ENCODE measurements around the gene CLDND2. TPM values are rescaled to one million over a fixed set of nuclear protein-coding genes. Genes with fewer than 3 reads are reported as not detected.
A peak's percentile ranks its signal among the peaks of the same experiment; 100 is the strongest.

Gene CLDND2
- total and polyA plus RNA-seq, 2 of the 8 experiments (the other 6 are each of a cell fraction or from before 2014, with no cell fraction given), result 0.21 to 0.56 TPM

DNA sequence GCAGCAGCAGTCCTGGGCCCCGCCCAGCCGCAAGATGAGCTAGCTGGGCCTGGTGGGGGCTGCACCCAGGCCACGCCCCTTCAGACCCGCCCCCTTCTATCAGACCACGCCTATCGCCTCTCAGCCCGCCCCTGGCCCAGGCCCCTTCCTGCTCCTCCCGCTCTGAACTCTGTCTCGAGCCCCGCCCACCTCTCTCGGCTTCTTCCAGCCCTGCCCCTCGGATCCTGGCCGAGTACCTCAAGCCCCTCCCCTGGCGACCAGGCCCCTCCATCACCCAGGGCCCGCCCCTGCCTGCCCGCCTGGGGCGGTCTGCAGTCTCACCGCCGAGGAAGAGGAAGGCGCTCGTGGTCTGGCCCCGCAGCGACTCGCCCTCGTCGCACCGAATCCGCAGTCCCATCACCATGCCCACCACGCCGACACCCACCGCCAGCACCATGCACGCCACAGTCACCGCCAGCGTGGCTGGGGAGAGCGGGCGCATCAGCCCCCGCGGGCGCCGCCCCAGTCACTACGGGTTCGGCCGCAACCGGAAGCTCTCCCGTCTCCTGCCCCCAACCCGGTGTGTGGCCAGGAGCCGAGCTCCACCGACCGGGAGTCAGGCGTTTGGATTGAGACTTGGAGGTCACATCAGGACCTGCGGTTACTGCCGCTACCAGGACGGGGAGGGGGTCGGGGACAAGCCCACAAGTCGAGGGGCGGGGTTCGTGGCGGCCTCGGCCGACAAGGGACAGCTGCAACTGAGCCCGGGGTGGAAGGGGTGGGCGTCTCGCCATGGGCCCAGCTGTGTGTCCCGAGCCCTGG lies 1.0 kb downstream of the CLDND2 start:
- H3K4me1 ChIP-seq (replicated peaks in 1 of 4; ENCODE audit: control insufficient read depth in 3 of 4, insufficient read depth in 4 of 4, low read length in 3 of 4), result peaks cover under 1 to 18% (median 11%) of the 10 kb centered on the region in 4 experiments
- peak overlapping the region; percentile 67 for H3K56ac ChIP-seq (replicated peaks; ENCODE audit: insufficient read length, low read depth, low read length)
- H3K4me3 ChIP-seq (ENCODE audit: extremely low read depth in 1 of 4, insufficient read depth in 2 of 4, low read depth in 3 of 4, low read length in 4 of 4), result peak overlapping the region; percentile 79 to 97 (median 90)
- H3K23ac ChIP-seq (ENCODE audit: insufficient read length), result no peak overlapping the region
- peak overlapping the region; percentile 72 for H2BK120ac ChIP-seq (replicated peaks; ENCODE audit: low read depth, low read length)
- no peak overlapping the region for H2BK20ac ChIP-seq (ENCODE audit: low read length)
- no peak overlapping the region for H2BK12ac ChIP-seq (ENCODE audit: low read depth, low read length)
- no peaks in the 10 kb centered on the region; a peak in 2 of 7 replicates for H3K27me3 ChIP-seq (replicated peaks in 1 of 4; ENCODE audit: control insufficient read depth in 3 of 4, extremely low read depth in 1 of 4, insufficient read depth in 3 of 4, low read length in 3 of 4)
- H3K9me3 ChIP-seq (ENCODE audit: insufficient read depth in 2 of 2, low read depth in 1 of 2, low read length in 1 of 2), result no peaks in the 10 kb centered on the region
- peak overlapping the region; percentile 93 for H4K8ac ChIP-seq (ENCODE audit: extremely low read depth, insufficient read depth, low read length)
- peak overlapping the region; percentile 99; the same call in 1 of the 2 replicates for H2BK15ac ChIP-seq (ENCODE audit: low read length)
- H4K5ac ChIP-seq (ENCODE audit: insufficient read length, low read depth, low read length), result peak overlapping the region; percentile 99
- H4K20me1 ChIP-seq (replicated peaks in 1 of 2; ENCODE audit: control insufficient read depth in 1 of 2, insufficient read depth in 2 of 2, low read length in 2 of 2), result no peaks in the 10 kb centered on the region
- peaks cover 18% of the 10 kb centered on the region for H3K23me2 ChIP-seq (ENCODE audit: low read depth, low read length)
- H3K4ac ChIP-seq (replicated peaks; ENCODE audit: insufficient read length, low read depth, low read length), result peak overlapping the region; percentile 93
- 2% methylated on average over 50 of the region's 64 CpGs; no CpG with 5 or more reads in 1 of the 2 experiments for WGBS, 2 experiments (ENCODE audit: extremely low coverage in 1 of 2, insufficient coverage in 1 of 2, insufficient read length in 1 of 2, insufficient replicate concordance in 2 of 2, low coverage in 1 of 2, low lambda C conversion rate in 2 of 2, missing lambda C conversion rate in 1 of 2)
- peak overlapping the region; percentile 50; the same call in 1 of the 2 replicates for H3K27ac ChIP-seq (ENCODE audit: low read depth, low read length)
- no peaks in the 10 kb centered on the region for H3K79me2 ChIP-seq (ENCODE audit: control insufficient read depth in 1 of 2, insufficient read depth in 2 of 2, low read length in 2 of 2)
- peak overlapping the region in 3 of 4 experiments; percentile 35 to 62 (median 56); a peak in 5 of 7 replicates for H3K9ac ChIP-seq (replicated peaks in 1 of 4; ENCODE audit: extremely low read depth in 1 of 4, low read depth in 3 of 4, low read length in 3 of 4)
- H3K36me3 ChIP-seq (ENCODE audit: control insufficient read depth in 2 of 4, insufficient read depth in 4 of 4, low read length in 3 of 4), result no peaks in the 10 kb centered on the region
- no peaks in the 10 kb centered on the region for H3K79me1 ChIP-seq (ENCODE audit: low read depth, low read length)
- FAIRE-seq (no peak), DNase-seq (ENCODE audit: low read depth in 1 of 2, low spot score in 2 of 2) (peak; percentile 98 to 100)
- H4K91ac ChIP-seq (replicated peaks; ENCODE audit: insufficient read length, low read length), result peak overlapping the region; percentile 100
- H2AK5ac ChIP-seq (ENCODE audit: low read depth, low read length), result peak overlapping the region; percentile 48; the same call in 1 of the 2 replicates
- POLR2A ChIA-PET (ENCODE audit: partially characterized antibody), result interaction anchor here (0.6 to 1.8 kb wide), 15 partner anchors 9 to 607 kb away, joined by 3 to 9 read pairs (median 4); partner anchors contain the start of genes C19orf84, LIM2 and VSIG10L
- CTCF ChIA-PET (ENCODE audit: partially characterized antibody), result interaction anchor here (0.7 to 2.3 kb wide), 13 partner anchors 11 to 209 kb away, joined by 3 to 7 read pairs (median 4); partner anchors contain the start of genes LIM2, SIGLEC10 and VSIG10L
- peak overlapping the region; percentile 95; the same call in 1 of the 2 replicates for H2AFZ ChIP-seq (ENCODE audit: low read length)
- peak overlapping the region; percentile 75 to 87 for H3K4me2 ChIP-seq (ENCODE audit: insufficient read depth in 1 of 2, low read depth in 2 of 2, low read length in 2 of 2)
- peak overlapping the region; percentile 99 for H2BK5ac ChIP-seq (ENCODE audit: low read depth, low read length)
- peak overlapping the region; percentile 98 for H3K18ac ChIP-seq (ENCODE audit: extremely low read depth, low read length)
- H3K14ac ChIP-seq (ENCODE audit: insufficient read length), result no peak overlapping the region
- no peak for TF ChIP-seq RNF2 (IDR thresholded peaks at IDR 0.05; ENCODE audit: borderline replicate concordance, low read depth, low read length, missing control alignments, poor library complexity, severe bottlenecking)
- TF ChIP-seq SUZ12 (IDR thresholded peaks at IDR 0.05; ENCODE audit: low read length), result no peak
- no peak for TF ChIP-seq JUN (IDR thresholded peaks at IDR 0.05; ENCODE audit: low read depth, low read length)
- peak; percentile 53; the same call in 1 of the 2 replicates for TF ChIP-seq RBBP5 (IDR thresholded peaks at IDR 0.05; ENCODE audit: borderline replicate concordance, low read depth, low read length)
- peak; percentile 78 for TF ChIP-seq SP1 (IDR thresholded peaks at IDR 0.05; ENCODE audit: low read depth, low read length)
- TF ChIP-seq, protein P1, sequence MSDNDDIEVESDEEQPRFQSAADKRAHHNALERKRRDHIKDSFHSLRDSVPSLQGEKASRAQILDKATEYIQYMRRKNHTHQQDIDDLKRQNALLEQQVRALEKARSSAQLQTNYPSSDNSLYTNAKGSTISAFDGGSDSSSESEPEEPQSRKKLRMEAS (IDR thresholded peaks at IDR 0.05), result peak; percentile 74
- peak; percentile 65 for TF ChIP-seq PHF8 (conservative IDR thresholded peaks at IDR 0.05; ENCODE audit: low read depth, low read length)
- TF ChIP-seq TAF1 (IDR thresholded peaks at IDR 0.05; ENCODE audit: low read depth, low read length), result 0 out of 2 replicates have a peak, but pooled peaks have one; percentile 9
- TF ChIP-seq POLR2A (IDR thresholded peaks at IDR 0.05; ENCODE audit: control extremely low read depth in 1 of 2, low read depth in 2 of 2, low read length in 2 of 2), result peak in 1 of 2 experiments; percentile 50; a peak in 1 of 3 replicates
- TF ChIP-seq SRF (IDR thresholded peaks at IDR 0.05; ENCODE audit: low read depth, low read length), result no peak
- no peak for TF ChIP-seq SIRT6 (IDR thresholded peaks at IDR 0.05; ENCODE audit: low read length)

All from H1 (cell line).